HepG2 (cell line): ENCODE results near the gene MAP3K3. TPM values are rescaled to one million over a fixed set of nuclear protein-coding genes. Genes with fewer than 3 reads are reported as not detected.
A peak's percentile ranks its signal among the peaks of the same experiment; 100 is the strongest.

Source experiments
- CBX2 ChIP-seq, 2 experiments: fragments of 200-600 bp in 1 of 2; sonication (generic); formaldehyde crosslinking in 1 of 2; IDR thresholded peaks; 2 replicates each; pipeline versions ENCODE4 v1.7.0 to v1.8.1; 2018 to 2022; ENCODE audit warnings: low read depth in 2 of 2, low read length in 1 of 2, mild to moderate bottlenecking in 1 of 2, missing genetic modification reagents in 1 of 2
- KDM4B ChIP-seq: sonication (generic); formaldehyde crosslinking; IDR thresholded peaks from 2 replicates; pipeline ENCODE4 v1.4.0; 2020; ENCODE audit warnings: missing genetic modification reagents
- NFATC3 ChIP-seq: sonication (generic); formaldehyde crosslinking; IDR thresholded peaks from 2 replicates; pipeline ENCODE4 v1.5.1; 2020; ENCODE audit warnings: mild to moderate bottlenecking, missing genetic modification reagents
- PHF21A ChIP-seq: sonication (generic); formaldehyde crosslinking; IDR thresholded peaks from 2 replicates; pipeline ENCODE4 v1.5.0; 2020; ENCODE audit warnings: mild to moderate bottlenecking, missing genetic modification reagents
- RFXANK ChIP-seq: IDR thresholded peaks from 2 replicates; pipeline ENCODE4 v1.6.1; 2016
- SAP130 ChIP-seq: IDR thresholded peaks from 2 replicates; pipeline ENCODE4 v1.6.1; 2016; ENCODE audit warnings: low read depth
- SIN3A ChIP-seq: IDR thresholded peaks from 2 replicates; pipeline ENCODE4 v1.6.1; 2011; ENCODE audit warnings: low read depth, mild to moderate bottlenecking, control low read depth, low read length, borderline replicate concordance
- SOX6 ChIP-seq, 2 experiments: fragments of 450-650 bp in 1 of 2; sonication (generic) in 1 of 2; formaldehyde crosslinking in 1 of 2; IDR thresholded peaks; 2 replicates each; pipeline versions ENCODE4 v1.4.0 to v1.6.1; 2017 to 2020; ENCODE audit warnings: antibody characterized with exemption in 1 of 2, mild to moderate bottlenecking in 1 of 2, missing genetic modification reagents in 1 of 2
- TP53 ChIP-seq: sonication (generic); formaldehyde crosslinking; conservative IDR thresholded peaks from 2 replicates; pipeline ENCODE4 v1.4.0; 2020; ENCODE audit warnings: missing genetic modification reagents
- ZFP36L2 ChIP-seq: sonication (generic); formaldehyde crosslinking; IDR thresholded peaks from 2 replicates; pipeline ENCODE4 v1.4.0; 2020; ENCODE audit warnings: missing genetic modification reagents
- ZNF350 ChIP-seq: sonication (generic); formaldehyde crosslinking; IDR thresholded peaks from 2 replicates; pipeline ENCODE4 v1.4.0; 2020; ENCODE audit warnings: mild to moderate bottlenecking, low read depth, missing genetic modification reagents, borderline replicate concordance
- ZNF446 ChIP-seq: sonication (generic); formaldehyde crosslinking; IDR thresholded peaks from 2 replicates; pipeline ENCODE4 v1.5.0; 2020; ENCODE audit warnings: mild to moderate bottlenecking, missing genetic modification reagents
- ZNF614 ChIP-seq: IDR thresholded peaks from 2 replicates; pipeline ENCODE4 v1.6.1; 2018; ENCODE audit warnings: missing biosample characterization, missing genetic modification reagents, inconsistent platforms, borderline replicate concordance
- ZNF619 ChIP-seq: sonication (generic); formaldehyde crosslinking; IDR thresholded peaks from 2 replicates; pipeline ENCODE4 v1.4.0; 2020; ENCODE audit warnings: mild to moderate bottlenecking, missing genetic modification reagents
- ZNF749 ChIP-seq: sonication (generic); formaldehyde crosslinking; IDR thresholded peaks from 2 replicates; pipeline ENCODE4 v1.8.0; 2022; ENCODE audit warnings: mild to moderate bottlenecking, missing genetic modification reagents, moderate library complexity, borderline replicate concordance
- ZNF75D ChIP-seq: sonication (generic); formaldehyde crosslinking; IDR thresholded peaks from 2 replicates; pipeline ENCODE4 v1.8.1; 2023; ENCODE audit warnings: missing genetic modification reagents, mild to moderate bottlenecking, borderline replicate concordance
- ZNF790 ChIP-seq: sonication (generic); formaldehyde crosslinking; IDR thresholded peaks from 2 replicates; pipeline ENCODE4 v1.8.0; 2022; ENCODE audit warnings: missing genetic modification reagents, mild to moderate bottlenecking, borderline replicate concordance
- polyA plus RNA-seq, 8 experiments: library from polyadenylated mRNA; depleted of rRNA in 3 of 8; stranded (reverse) in 7 of 8; unstranded in 1 of 8; fragments of >200 nt; fragmentation: Illumina TruSeq in 4 of 8; extraction: Trizol in 4 of 8; gene quantifications; 2 replicates each; pipeline versions ENCODE4 v1.2.1 to v1.2.3, GENCODE V29; 2011 to 2016; ENCODE audit warnings: low read depth in 4 of 8, missing spikeins in 1 of 8, mixed read lengths in 1 of 8; ENCODE audit not compliant: insufficient read depth in 1 of 8
- total RNA-seq, 5 experiments: library from RNA; depleted of rRNA; stranded (reverse); fragments of >200 nt; fragmentation: Illumina TruSeq; extraction: Trizol; gene quantifications; 2 replicates each; pipeline ENCODE4 v1.2.3, GENCODE V29; 2016; ENCODE audit warnings: low read depth in 1 of 5
- TF ChIP-seq, protein P1 (sequence below): sonication (generic); formaldehyde crosslinking; IDR thresholded peaks from 2 replicates; pipeline ENCODE4 v1.4.0; 2020; ENCODE audit warnings: mild to moderate bottlenecking, missing genetic modification reagents, borderline replicate concordance
- TF ChIP-seq, protein P2 (sequence below): IDR thresholded peaks from 2 replicates; pipeline ENCODE4 v1.6.1; 2018; ENCODE audit warnings: missing genetic modification reagents
- TF ChIP-seq, protein P3 (sequence below): sonication (generic); formaldehyde crosslinking; IDR thresholded peaks from 2 replicates; pipeline ENCODE4 v1.4.0; 2020; ENCODE audit warnings: missing genetic modification reagents
- TF ChIP-seq, protein P4 (sequence below): sonication (generic); formaldehyde crosslinking; IDR thresholded peaks from 2 replicates; pipeline ENCODE4 v1.5.1; 2020; ENCODE audit warnings: missing genetic modification reagents, mild to moderate bottlenecking, borderline replicate concordance

MAP3K3 gene
- total and polyA plus RNA-seq, 2 of the 13 experiments (the other 11 are each of a cell fraction or from before 2014, with no cell fraction given) = 17.7 to 21.8 TPM

DNA sequence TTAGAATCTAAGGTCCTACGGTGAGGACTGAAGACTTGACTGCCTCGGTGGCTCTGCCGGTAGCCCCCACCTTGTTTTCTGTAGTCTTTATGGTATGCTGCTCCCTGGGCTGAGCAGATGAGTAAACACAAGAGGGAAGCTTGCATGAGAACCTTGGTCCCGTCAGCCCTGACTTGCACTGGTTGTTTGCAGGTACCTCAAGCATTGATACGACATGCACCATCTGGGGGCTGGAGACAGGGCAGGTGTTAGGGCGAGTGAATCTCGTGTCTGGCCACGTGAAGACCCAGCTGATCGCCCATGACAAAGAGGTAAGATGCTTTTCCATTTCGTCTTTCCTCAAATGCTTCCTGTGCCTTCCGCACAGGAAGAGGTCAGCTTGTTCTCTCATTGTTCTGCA, 42.6 kb upstream of the MAP3K3 start (continued):
- TF ChIP-seq, protein P1, sequence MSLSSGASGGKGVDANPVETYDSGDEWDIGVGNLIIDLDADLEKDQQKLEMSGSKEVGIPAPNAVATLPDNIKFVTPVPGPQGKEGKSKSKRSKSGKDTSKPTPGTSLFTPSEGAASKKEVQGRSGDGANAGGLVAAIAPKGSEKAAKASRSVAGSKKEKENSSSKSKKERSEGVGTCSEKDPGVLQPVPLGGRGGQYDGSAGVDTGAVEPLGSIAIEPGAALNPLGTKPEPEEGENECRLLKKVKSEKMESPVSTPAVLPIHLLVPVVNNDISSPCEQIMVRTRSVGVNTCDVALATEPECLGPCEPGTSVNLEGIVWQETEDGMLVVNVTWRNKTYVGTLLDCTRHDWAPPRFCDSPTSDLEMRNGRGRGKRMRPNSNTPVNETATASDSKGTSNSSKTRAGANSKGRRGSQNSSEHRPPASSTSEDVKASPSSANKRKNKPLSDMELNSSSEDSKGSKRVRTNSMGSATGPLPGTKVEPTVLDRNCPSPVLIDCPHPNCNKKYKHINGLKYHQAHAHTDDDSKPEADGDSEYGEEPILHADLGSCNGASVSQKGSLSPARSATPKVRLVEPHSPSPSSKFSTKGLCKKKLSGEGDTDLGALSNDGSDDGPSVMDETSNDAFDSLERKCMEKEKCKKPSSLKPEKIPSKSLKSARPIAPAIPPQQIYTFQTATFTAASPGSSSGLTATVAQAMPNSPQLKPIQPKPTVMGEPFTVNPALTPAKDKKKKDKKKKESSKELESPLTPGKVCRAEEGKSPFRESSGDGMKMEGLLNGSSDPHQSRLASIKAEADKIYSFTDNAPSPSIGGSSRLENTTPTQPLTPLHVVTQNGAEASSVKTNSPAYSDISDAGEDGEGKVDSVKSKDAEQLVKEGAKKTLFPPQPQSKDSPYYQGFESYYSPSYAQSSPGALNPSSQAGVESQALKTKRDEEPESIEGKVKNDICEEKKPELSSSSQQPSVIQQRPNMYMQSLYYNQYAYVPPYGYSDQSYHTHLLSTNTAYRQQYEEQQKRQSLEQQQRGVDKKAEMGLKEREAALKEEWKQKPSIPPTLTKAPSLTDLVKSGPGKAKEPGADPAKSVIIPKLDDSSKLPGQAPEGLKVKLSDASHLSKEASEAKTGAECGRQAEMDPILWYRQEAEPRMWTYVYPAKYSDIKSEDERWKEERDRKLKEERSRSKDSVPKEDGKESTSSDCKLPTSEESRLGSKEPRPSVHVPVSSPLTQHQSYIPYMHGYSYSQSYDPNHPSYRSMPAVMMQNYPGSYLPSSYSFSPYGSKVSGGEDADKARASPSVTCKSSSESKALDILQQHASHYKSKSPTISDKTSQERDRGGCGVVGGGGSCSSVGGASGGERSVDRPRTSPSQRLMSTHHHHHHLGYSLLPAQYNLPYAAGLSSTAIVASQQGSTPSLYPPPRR = peak; percentile 61; the same call in 1 of the 2 replicates
- TF ChIP-seq SIN3A (peak; percentile 30; the same call in 1 of the 2 replicates), KDM4B (CRISPR knock-in tag) (peak; percentile 57; the same call in 1 of the 2 replicates), ZNF350 (CRISPR knock-in tag) (peak; percentile 82), NFATC3 (CRISPR knock-in tag) (no peak), ZNF619 (CRISPR knock-in tag) (0 out of 2 replicates have a peak, but pooled peaks have one; percentile 67), RFXANK (CRISPR knock-in tag) (no peak), PHF21A (CRISPR knock-in tag) (peak; percentile 39; the same call in 1 of the 2 replicates), ZFP36L2 (CRISPR knock-in tag) (no peak), ZNF75D (CRISPR knock-in tag) (no peak), TP53 (no peak), SOX6 (IDR thresholded peaks at IDR 0.05) (no peak), SOX6 (CRISPR knock-in tag; IDR thresholded peaks at IDR 0.05) (peak; percentile 77), ZNF790 (no peak), SAP130 (peak; percentile 85), CBX2 (IDR thresholded peaks at IDR 0.05; ENCODE audit: low read depth, low read length) (no peak), CBX2 (CRISPR knock-in tag; IDR thresholded peaks at IDR 0.05; ENCODE audit: low read depth) (no peak), ZNF446 (no peak), ZNF749 (no peak), ZNF614 (CRISPR knock-in tag) (0 out of 2 replicates have a peak, but pooled peaks have one; percentile 76)
- TF ChIP-seq, protein P2, sequence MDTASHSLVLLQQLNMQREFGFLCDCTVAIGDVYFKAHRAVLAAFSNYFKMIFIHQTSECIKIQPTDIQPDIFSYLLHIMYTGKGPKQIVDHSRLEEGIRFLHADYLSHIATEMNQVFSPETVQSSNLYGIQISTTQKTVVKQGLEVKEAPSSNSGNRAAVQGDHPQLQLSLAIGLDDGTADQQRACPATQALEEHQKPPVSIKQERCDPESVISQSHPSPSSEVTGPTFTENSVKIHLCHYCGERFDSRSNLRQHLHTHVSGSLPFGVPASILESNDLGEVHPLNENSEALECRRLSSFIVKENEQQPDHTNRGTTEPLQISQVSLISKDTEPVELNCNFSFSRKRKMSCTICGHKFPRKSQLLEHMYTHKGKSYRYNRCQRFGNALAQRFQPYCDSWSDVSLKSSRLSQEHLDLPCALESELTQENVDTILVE (CRISPR knock-in tag) = peak; percentile 60; the same call in 1 of the 2 replicates
- TF ChIP-seq, protein P3, sequence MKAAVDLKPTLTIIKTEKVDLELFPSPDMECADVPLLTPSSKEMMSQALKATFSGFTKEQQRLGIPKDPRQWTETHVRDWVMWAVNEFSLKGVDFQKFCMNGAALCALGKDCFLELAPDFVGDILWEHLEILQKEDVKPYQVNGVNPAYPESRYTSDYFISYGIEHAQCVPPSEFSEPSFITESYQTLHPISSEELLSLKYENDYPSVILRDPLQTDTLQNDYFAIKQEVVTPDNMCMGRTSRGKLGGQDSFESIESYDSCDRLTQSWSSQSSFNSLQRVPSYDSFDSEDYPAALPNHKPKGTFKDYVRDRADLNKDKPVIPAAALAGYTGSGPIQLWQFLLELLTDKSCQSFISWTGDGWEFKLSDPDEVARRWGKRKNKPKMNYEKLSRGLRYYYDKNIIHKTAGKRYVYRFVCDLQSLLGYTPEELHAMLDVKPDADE (CRISPR knock-in tag) = no peak
- TF ChIP-seq, protein P4, sequence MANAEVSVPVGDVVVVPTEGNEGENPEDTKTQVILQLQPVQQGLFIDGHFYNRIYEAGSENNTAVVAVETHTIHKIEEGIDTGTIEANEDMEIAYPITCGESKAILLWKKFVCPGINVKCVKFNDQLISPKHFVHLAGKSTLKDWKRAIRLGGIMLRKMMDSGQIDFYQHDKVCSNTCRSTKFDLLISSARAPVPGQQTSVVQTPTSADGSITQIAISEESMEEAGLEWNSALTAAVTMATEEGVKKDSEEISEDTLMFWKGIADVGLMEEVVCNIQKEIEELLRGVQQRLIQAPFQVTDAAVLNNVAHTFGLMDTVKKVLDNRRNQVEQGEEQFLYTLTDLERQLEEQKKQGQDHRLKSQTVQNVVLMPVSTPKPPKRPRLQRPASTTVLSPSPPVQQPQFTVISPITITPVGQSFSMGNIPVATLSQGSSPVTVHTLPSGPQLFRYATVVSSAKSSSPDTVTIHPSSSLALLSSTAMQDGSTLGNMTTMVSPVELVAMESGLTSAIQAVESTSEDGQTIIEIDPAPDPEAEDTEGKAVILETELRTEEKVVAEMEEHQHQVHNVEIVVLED = peak; percentile 41; the same call in 1 of the 2 replicates
